H9 (cell line): Measurements from ENCODE around the gene GAL3ST2. TPM values are rescaled to one million over a fixed set of nuclear protein-coding genes. Genes with fewer than 3 reads are reported as not detected.

ENCODE experiments used
- DNase-seq: peaks from one replicate; pipeline ENCODE4 v3.0.0-alpha.2; 2017
- H2AFZ ChIP-seq: one replicate; pipeline ENCODE4 v1.6.1; 2013; ENCODE audit warnings: mild to moderate bottlenecking, low read length, control low read depth, moderate library complexity
- H2AK5ac ChIP-seq: 2 replicates; pipeline ENCODE4 v1.6.1; 2013; ENCODE audit warnings: low read length, control low read depth, mixed read lengths; ENCODE audit not compliant: insufficient read length
- H2BK120ac ChIP-seq: one replicate; pipeline ENCODE4 v1.6.1; 2013; ENCODE audit warnings: low read depth, mild to moderate bottlenecking, low read length, control low read depth, inconsistent platforms; ENCODE audit not compliant: poor library complexity, severe bottlenecking
- H2BK12ac ChIP-seq: 2 replicates; pipeline ENCODE4 v1.6.1; 2013; ENCODE audit warnings: low read length, control low read depth, mixed read lengths, low read depth; ENCODE audit not compliant: insufficient read length
- H2BK15ac ChIP-seq: 2 replicates; pipeline ENCODE4 v1.6.1; 2013; ENCODE audit warnings: low read depth, low read length, control low read depth
- H2BK20ac ChIP-seq: one replicate; pipeline ENCODE4 v1.6.1; 2013; ENCODE audit warnings: low read depth, mild to moderate bottlenecking, low read length, control low read depth, inconsistent platforms; ENCODE audit not compliant: poor library complexity, severe bottlenecking
- H2BK5ac ChIP-seq: 2 replicates; pipeline ENCODE4 v1.6.1; 2013; ENCODE audit warnings: low read length, control low read depth, mixed read lengths; ENCODE audit not compliant: insufficient read length
- H3K14ac ChIP-seq: 2 replicates; pipeline ENCODE4 v1.6.1; 2013; ENCODE audit warnings: low read length, control low read depth; ENCODE audit not compliant: insufficient read depth
- H3K18ac ChIP-seq: 2 replicates; pipeline ENCODE4 v1.6.1; 2013; ENCODE audit warnings: low read depth, mild to moderate bottlenecking, mixed read lengths, low read length, control low read depth; ENCODE audit not compliant: insufficient read length
- H3K23ac ChIP-seq: 2 replicates; pipeline ENCODE4 v1.6.1; 2013; ENCODE audit warnings: low read length, control low read depth, mixed read lengths, low read depth; ENCODE audit not compliant: insufficient read length
- H3K23me2 ChIP-seq: 2 replicates; pipeline ENCODE4 v1.6.1; 2013; ENCODE audit warnings: low read depth, mild to moderate bottlenecking, mixed read lengths, low read length, control low read depth; ENCODE audit not compliant: insufficient read length, poor library complexity, severe bottlenecking
- H3K27ac ChIP-seq: 2 replicates; pipeline ENCODE4 v1.5.1; 2013; ENCODE audit warnings: low read length, control low read depth, mixed read lengths, low read depth; ENCODE audit not compliant: insufficient read length
- H3K27me3 ChIP-seq: 2 replicates; pipeline ENCODE4 v1.6.1; 2013; ENCODE audit warnings: low read length, control low read depth, inconsistent platforms; ENCODE audit not compliant: insufficient read depth
- H3K4ac ChIP-seq: 2 replicates; pipeline ENCODE4 v1.6.1; 2013; ENCODE audit warnings: low read depth, mild to moderate bottlenecking, control low read depth, inconsistent platforms, low read length, moderate library complexity
- H3K4me1 ChIP-seq: 2 replicates; pipeline ENCODE4 v1.6.1; 2013; ENCODE audit warnings: low read length, control low read depth, inconsistent platforms; ENCODE audit not compliant: insufficient read depth
- H3K4me2 ChIP-seq: 2 replicates; pipeline ENCODE4 v1.6.1; 2013; ENCODE audit warnings: low read length, control low read depth, mixed read lengths; ENCODE audit not compliant: insufficient read length, insufficient read depth
- H3K56ac ChIP-seq: 2 replicates; pipeline ENCODE4 v1.6.1; 2013; ENCODE audit warnings: low read depth, mild to moderate bottlenecking, mixed read lengths, low read length, control low read depth; ENCODE audit not compliant: insufficient read length
- H3K79me1 ChIP-seq: 2 replicates; pipeline ENCODE4 v1.6.1; 2013; ENCODE audit warnings: low read depth, mild to moderate bottlenecking, moderate library complexity, low read length, control low read depth, inconsistent platforms; ENCODE audit not compliant: insufficient read depth, poor library complexity, severe bottlenecking
- H3K79me2 ChIP-seq: 2 replicates; pipeline ENCODE4 v1.6.1; 2013; ENCODE audit warnings: low read length, control low read depth, inconsistent platforms; ENCODE audit not compliant: insufficient read depth
- H3K9ac ChIP-seq: 2 replicates; pipeline ENCODE4 v1.6.1; 2013; ENCODE audit warnings: low read length, control low read depth, mixed read lengths; ENCODE audit not compliant: insufficient read length; ENCODE audit errors: extremely low read depth
- H3K9me3 ChIP-seq: one replicate; pipeline ENCODE4 v1.6.1; 2013; ENCODE audit warnings: low read depth, low read length, inconsistent platforms; ENCODE audit not compliant: control insufficient read depth
- H3T11ph ChIP-seq: one replicate; pipeline ENCODE4 v1.6.1; 2013; ENCODE audit warnings: mild to moderate bottlenecking, low read length, control low read depth, inconsistent platforms
- H4K20me1 ChIP-seq: one replicate; pipeline ENCODE4 v1.6.1; 2013; ENCODE audit not compliant: control insufficient read depth, insufficient read length, insufficient read depth
- H4K5ac ChIP-seq: 2 replicates; pipeline ENCODE4 v1.6.1; 2013; ENCODE audit warnings: low read depth, mild to moderate bottlenecking, mixed read lengths, low read length, control low read depth; ENCODE audit not compliant: insufficient read length
- H4K8ac ChIP-seq: replicated peaks from 2 replicates; pipeline ENCODE4 v1.6.1; 2013; ENCODE audit warnings: low read length, control low read depth, mixed read lengths, low read depth; ENCODE audit not compliant: insufficient read length
- H4K91ac ChIP-seq: 2 replicates; pipeline ENCODE4 v1.6.1; 2013; ENCODE audit warnings: low read depth, mild to moderate bottlenecking, moderate library complexity, mixed read lengths, low read length, control low read depth; ENCODE audit not compliant: insufficient read length
- H3K27ac Mint-ChIP-seq, 3 experiments: 2 replicates in 2 of 3; 3 replicates in 1 of 3; pipeline ENCODE4 v1.8.0; 2020 to 2021; ENCODE audit warnings: mixed read lengths in 3 of 3, mild to moderate bottlenecking in 1 of 3, moderate library complexity in 1 of 3
- H3K27me3 Mint-ChIP-seq: 2 replicates; pipeline ENCODE4 v1.8.0; 2021; ENCODE audit warnings: low read depth, mild to moderate bottlenecking, moderate library complexity, mixed read lengths
- H3K36me3 Mint-ChIP-seq, 3 experiments: 2 replicates in 2 of 3; 3 replicates in 1 of 3; pipeline ENCODE4 v1.8.0; 2020 to 2021; ENCODE audit warnings: low read depth in 3 of 3, mixed read lengths in 3 of 3; ENCODE audit not compliant: insufficient read depth in 1 of 3
- H3K4me1 Mint-ChIP-seq, 2 experiments: 2 replicates each; pipeline ENCODE4 v1.8.0; 2020; ENCODE audit warnings: mixed read lengths in 2 of 2
- H3K4me3 Mint-ChIP-seq, 2 experiments: 2 replicates in 1 of 2; 3 replicates in 1 of 2; pipeline ENCODE4 v1.8.0; 2020 to 2021; ENCODE audit warnings: mild to moderate bottlenecking in 2 of 2, mixed read lengths in 2 of 2, moderate library complexity in 1 of 2
- H3K9me3 Mint-ChIP-seq, 2 experiments: 2 replicates in 1 of 2; 3 replicates in 1 of 2; pipeline ENCODE4 v1.8.0; 2020; ENCODE audit warnings: mild to moderate bottlenecking in 2 of 2, mixed read lengths in 2 of 2, moderate library complexity in 1 of 2
- CTCF ChIP-seq: fragments of 200-600 bp; sonication (generic); conservative IDR thresholded peaks from 3 replicates; pipeline ENCODE4 v1.8.0; 2021; ENCODE audit warnings: antibody characterized with exemption, mild to moderate bottlenecking
- WGBS: extraction: QIAGEN DNeasy Blood & Tissue Kit; methylation state at CpG from one replicate; pipeline ENCODE4 v1.1.7; 2013; ENCODE audit warnings: missing lambda C conversion rate, low lambda C conversion rate, mixed read lengths; ENCODE audit not compliant: insufficient read length; ENCODE audit errors: extremely low coverage; 5-methylcytosine and 5-hydroxymethylcytosine counted together
- total RNA-seq: library from RNA; stranded (reverse); gene quantifications from 2 replicates; pipeline ENCODE4 v1.2.1, GENCODE V29; 2021

Gene GAL3ST2
- total RNA-seq, 1 experiment from 2014 or later: 0.33 TPM

GRCh38 chr2:241775223-241776177 lies 1.1 kb upstream of the GAL3ST2 start:
- peaks cover 2% of the 10 kb centered on the region for H3K27me3 Mint-ChIP-seq
- Histone ChIP-seq H2BK20ac (no peak overlapping the region), H3K4ac (no peak overlapping the region), H2AFZ (no peak overlapping the region), H3K18ac (peak overlapping the region; percentile 35), H3K79me1 (no peaks in the 10 kb centered on the region), H3K9ac (no peak overlapping the region), H4K20me1 (no peaks in the 10 kb centered on the region), H3K4me2 (no peak overlapping the region), H2AK5ac (no peak overlapping the region), H3K56ac (no peak overlapping the region), H2BK15ac (no peak overlapping the region), H3K23me2 (peaks cover 3% of the 10 kb centered on the region), H3K23ac (no peak overlapping the region), H3K9me3 (no peaks in the 10 kb centered on the region), H3K4me1 (no peaks in the 10 kb centered on the region), H3K14ac (peak overlapping the region; percentile 37; the same call in 1 of the 2 replicates), H3T11ph (no peak overlapping the region), H4K8ac (no peak overlapping the region), H3K27ac (no peak overlapping the region), H2BK5ac (no peak overlapping the region), H3K27me3 (no peaks in the 10 kb centered on the region), H4K91ac (no peak overlapping the region), H4K5ac (no peak overlapping the region), H3K79me2 (no peaks in the 10 kb centered on the region), H2BK12ac (no peak overlapping the region), H2BK120ac (no peak overlapping the region)
- H3K9me3 Mint-ChIP-seq: peaks cover 18 to 19% of the 10 kb centered on the region in 2 experiments
- WGBS: no CpG with 5 or more reads among the region's 34 CpGs
- no peak for TF ChIP-seq CTCF
- peaks cover 2 to 7% (median 4%) of the 10 kb centered on the region in 3 experiments; a peak in 5 of 7 replicates for H3K36me3 Mint-ChIP-seq
- DNase-seq: no peak
- no peak overlapping the region for H3K27ac Mint-ChIP-seq
- H3K4me3 Mint-ChIP-seq: no peak overlapping the region
- H3K4me1 Mint-ChIP-seq: peaks cover 28 to 54% of the 10 kb centered on the region in 2 experiments
